ENCODE results near the gene SPATA13. TPM values are rescaled to one million over a fixed set of nuclear protein-coding genes. Genes with fewer than 3 reads are reported as not detected.

Gene SPATA13
- total RNA-seq, 1 experiment from 2014 or later: 0.88 TPM

DNA sequence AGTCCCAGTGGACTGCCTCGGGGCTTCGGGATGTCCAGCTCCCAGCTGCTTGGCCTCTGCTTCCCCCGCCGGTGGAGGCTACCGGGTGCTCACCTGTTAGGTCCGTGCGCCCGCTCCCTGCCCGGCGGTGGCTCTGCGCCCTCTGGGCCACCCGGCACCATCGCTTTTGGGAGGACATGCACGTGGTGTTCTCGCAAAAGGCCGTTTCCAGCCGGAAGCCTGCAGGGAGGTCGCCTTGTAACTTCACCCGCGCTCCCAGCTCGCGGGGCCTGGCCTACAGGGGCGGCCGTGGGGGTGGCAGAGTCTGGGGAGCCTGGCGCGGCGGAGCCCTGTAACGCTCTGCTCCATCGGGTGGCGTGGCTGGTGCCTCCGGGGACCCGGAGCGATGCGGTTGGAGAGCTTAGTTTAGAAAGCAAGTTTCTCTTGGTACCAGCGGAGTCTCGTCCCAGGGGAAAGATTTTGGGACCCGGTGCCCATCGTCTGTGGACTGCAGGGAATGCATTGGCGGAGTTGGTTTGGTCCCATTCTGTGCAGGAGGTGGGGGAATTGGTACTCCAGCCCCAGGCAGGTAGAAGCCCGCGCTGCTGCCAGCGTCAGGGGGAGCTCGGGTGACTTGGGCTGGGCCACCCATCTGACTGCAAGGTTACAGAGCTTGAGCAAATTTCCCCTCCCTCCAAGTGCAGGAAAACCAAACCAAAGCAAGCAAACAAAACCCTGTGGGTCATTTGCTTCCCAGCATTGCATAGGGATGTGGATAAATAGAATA is 673 bp downstream of the SPATA13 start:
- DNase-seq (ENCODE audit: low spot score): no peak
- in situ Hi-C loops (cut with HindIII; ENCODE audit: low sequenced_read_pairs): no loop called here

DNA sequence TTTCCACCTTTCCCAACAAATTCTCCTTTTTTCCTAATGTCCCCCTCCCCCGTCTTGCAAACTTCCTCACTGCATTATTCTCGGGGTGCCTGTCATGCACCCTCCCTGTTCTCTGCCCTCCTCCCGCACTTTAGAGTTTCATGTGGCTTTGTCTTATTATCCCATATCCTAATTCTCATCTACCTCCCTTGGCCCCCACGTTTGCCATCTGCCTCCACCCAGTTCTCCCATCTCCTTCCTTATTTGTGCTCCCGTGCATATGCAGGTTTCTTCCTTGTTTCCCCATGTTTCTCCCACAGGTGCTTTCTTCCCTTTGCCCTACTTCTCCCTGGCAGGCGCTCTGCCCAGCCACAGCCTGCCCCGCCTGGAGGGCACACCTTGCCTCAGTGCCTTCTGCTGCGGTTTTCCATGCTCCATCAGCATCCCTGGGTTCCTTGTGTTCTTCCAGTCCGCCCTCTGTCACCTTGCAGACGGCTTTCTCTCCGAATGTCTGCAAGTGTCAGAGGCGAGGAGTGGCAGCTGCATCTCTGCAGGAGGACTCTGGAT is 1.5 kb downstream of the SPATA13 start:
- no peak for DNase-seq (ENCODE audit: low spot score)
- in situ Hi-C loops (cut with HindIII; ENCODE audit: low sequenced_read_pairs): no loop called here

DNA sequence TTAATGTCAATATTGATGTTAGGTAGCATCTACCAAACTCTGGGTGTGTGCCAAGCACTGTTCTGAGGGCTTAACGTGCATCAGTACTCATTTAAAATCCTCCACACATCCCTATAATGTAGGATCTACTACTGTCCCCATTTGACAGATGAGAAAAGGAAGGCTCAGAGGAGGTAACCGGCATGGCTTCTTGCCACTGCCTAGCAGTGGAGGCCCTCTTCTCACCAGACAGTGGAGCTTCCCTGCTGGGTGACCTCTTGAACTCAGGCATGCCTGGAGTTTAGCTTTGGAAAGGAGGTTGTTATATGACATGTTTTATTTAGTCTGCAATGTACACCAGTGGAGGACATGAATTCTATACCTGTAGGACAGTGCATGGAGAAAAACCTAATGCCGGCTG is 2.1 kb downstream of the SPATA13 start:
- in situ Hi-C loops (cut with HindIII; ENCODE audit: low sequenced_read_pairs): no loop called here
- no peak for DNase-seq (ENCODE audit: low spot score)

DNA sequence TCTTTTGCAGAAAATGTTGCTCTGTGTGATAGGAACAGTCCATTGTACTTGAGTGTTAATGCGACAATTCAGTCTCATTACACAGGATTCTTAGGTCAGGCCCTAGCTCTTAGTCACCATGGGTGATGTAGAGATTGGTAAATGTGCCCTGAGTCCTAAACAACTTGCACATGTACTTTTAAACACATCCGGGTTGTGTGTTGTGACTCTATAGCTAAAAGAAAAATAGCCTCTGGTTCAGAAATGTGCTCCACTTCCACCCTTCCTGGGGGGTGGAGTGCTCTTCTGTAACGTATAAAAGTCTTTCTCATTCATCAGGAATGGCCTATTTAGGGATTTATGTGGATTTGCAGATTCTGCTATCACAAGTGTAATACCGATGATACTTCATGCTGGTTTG is 5.2 kb downstream of the SPATA13 start:
- in situ Hi-C loops (cut with HindIII; ENCODE audit: low sequenced_read_pairs): no loop called here
- DNase-seq (ENCODE audit: low spot score): no peak

DNA sequence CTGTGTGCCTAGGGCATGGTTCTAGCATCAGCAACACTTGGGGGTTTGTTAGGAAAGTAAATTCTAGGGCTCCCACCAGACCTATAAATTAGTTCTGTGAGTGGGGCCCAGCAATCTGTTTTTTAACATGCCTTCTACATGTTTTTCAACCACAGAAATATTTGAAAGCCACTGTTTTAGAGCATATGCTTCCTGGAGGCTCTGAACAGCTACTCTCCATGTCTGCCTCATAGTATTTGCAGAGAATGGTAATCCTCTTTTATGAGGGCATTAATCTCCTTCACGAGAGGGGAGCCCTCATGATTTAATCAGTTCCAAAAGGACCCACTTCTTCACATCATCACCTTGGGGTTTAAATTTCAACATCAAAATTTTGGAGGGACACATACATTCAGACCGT is 6.0 kb downstream of the SPATA13 start:
- in situ Hi-C loops (cut with HindIII; ENCODE audit: low sequenced_read_pairs): no loop called here
- no peak for DNase-seq (ENCODE audit: low spot score)

DNA sequence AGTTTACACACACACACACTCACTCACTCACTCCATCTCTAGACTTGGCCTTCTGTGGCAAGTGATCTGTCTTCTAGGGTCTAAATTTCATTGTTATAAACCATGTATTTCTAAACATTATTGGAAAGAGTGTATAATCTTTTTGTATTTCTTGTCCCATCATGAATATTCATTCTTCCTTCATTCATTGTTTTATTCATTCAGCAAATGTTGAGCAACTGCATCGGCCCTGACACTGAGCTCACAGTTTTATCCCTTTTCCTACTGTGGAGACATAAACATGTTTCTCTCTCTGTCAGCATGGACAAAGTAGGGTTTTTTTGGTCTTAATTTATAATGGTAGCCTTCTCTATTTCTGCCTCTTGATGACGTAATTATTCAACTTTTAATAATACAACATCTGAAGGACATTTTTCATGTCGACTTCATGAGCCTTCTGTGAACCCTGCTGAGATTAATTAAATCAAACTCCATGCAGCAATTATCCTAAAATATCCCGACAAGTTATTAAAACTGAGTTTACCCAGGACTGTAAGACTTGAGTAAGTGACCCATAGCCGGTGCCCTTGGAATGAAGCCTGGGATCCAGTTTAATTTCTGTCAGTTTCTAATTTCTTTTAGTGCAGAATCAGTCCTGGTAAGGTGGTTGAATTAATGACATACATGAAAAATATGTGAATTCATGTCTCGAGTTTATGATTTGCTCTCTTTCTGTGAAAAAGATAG is 7.3 kb downstream of the SPATA13 start:
- in situ Hi-C loops (cut with HindIII; ENCODE audit: low sequenced_read_pairs): no loop called here
- DNase-seq (ENCODE audit: low spot score): no peak

DNA sequence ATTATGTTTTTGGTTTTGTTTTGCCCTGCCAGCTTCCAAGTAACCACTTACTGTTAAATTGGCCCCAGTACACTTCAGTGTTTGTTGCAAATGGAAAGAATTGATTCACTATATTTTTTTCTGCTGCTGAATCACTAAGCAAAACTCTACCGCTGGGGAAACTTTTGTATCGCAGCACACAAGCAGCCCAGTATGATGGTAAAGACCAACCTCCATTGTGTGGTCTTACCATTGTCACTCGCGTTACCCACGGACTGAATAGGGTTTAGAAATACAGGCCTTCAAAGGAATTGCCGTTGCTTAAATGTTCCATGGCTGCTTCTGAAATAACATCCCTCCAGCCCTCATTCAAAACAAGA is 7.9 kb downstream of the SPATA13 start:
- DNase-seq (ENCODE audit: low spot score): no peak
- in situ Hi-C loops (cut with HindIII; ENCODE audit: low sequenced_read_pairs): no loop called here

DNA sequence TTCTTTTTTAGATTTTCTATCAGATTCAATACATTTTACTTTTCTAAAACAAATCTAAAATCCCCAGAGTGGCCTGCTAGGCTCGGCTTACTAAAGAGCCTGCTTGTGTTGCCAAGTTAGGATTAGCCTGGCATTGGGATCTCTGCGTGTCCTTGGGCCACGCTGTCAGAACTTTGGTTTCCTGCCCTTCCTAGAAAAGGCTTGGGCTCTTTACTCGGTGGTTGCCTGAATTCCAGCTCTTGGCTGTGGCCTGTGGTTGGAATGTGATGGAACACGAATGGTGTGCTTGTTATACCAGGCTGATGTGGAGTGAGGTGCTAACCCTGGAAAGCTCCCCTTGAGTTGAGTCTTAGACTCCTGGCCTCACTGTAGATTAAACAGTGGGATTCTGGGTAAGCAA is 8.5 kb downstream of the SPATA13 start:
- DNase-seq (ENCODE audit: low spot score): no peak
- in situ Hi-C loops (cut with HindIII; ENCODE audit: low sequenced_read_pairs): no loop called here

DNA sequence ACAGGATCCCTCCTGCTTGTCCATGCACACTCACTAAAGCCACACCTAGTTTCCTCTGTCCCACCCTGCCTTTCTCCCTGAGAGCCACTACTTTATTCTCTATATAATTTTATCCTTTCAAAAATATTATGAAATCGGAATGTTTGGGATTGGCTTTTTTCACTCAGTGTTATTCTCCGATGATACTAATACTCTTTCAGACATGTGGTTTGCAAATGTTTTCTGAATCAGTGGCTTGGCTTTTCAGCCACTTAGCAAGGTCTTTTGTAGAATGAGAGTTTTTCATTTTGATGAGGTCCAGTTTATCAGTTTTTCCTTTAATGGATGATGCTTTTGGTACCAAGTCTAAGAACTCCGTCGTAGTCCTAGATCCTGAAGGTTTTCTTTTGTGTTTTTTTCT is 11.6 kb downstream of the SPATA13 start:
- in situ Hi-C loops (cut with HindIII; ENCODE audit: low sequenced_read_pairs): no loop called here
- no peak for DNase-seq (ENCODE audit: low spot score)

DNA sequence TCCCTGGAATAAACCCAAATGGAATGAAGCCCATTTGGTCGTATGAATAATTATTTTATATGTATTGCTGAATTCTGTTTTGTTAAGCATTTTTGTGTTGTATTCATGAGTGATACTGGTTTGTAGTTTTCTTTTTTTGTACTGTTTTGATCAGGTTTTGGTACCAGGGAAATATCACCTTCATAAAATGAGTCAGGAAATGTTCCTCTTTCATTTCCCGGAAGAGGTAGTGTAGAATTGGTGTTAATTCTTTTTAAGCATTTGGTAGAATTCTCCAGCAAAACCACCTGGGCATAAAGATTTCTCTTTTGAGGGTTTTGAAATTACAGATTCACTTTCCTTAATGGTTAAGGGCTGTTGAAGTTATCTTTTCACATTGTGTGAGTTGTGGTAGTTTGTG is 13.3 kb downstream of the SPATA13 start:
- in situ Hi-C loops (cut with HindIII; ENCODE audit: low sequenced_read_pairs): no loop called here
- DNase-seq (ENCODE audit: low spot score): no peak

DNA sequence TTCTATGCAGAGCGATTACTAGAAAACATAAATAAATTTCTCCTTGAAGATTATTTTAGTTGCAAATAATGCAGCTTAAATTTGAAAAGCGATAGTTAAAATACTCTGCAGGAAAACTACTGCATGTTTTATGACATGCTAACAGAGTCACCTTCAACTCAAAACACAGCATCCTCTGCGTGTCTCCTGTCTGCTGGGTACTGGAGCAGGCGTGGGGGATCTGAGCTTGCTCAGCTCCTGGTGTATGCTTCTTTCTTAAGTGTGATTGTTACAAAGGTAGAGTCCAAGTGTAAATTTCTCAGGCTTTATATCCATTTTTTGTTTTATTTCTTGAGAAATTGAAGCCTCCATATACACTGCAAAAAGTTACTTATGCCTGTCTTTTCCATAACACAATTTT is 15.3 kb downstream of the SPATA13 start:
- in situ Hi-C loops (cut with HindIII; ENCODE audit: low sequenced_read_pairs): no loop called here
- DNase-seq (ENCODE audit: low spot score): no peak

DNA sequence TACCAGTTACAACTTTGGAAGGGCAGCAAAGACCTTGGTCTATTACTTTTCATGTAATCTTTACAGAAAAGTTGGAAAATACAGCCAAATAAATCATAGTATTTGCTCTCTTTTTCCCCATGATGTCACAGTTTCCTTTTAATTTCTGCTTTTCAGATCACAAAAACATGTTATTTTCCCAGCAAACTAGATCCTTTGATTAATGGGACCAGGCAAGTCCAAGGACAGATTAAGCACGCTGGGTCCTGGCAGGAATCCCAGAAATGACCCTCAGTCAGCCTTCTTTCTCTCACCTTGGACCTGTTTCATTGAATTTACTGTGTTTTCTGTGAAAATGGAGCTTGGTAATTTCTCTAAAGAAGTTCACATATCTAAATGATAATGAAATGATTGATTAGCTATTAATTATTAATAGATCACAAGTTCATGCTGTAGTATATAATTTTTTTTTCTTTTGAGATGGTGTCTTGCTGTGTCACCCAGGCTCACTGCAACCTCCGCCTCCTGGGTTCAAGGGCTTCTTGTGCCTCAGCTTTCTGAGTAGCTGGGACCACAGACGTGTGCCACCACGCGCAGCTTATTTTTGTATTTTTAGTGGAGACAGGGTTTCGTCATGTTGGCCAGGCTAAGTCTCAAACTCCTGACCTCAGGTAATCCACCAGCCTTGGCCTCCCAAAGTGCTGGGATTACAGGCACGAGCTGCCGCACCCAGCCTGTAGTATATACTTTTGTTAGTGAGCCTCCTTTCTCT is 16.0 kb downstream of the SPATA13 start:
- peak; percentile 45 for DNase-seq (ENCODE audit: low spot score)
- in situ Hi-C loops (cut with HindIII; ENCODE audit: low sequenced_read_pairs): no loop called here

DNA sequence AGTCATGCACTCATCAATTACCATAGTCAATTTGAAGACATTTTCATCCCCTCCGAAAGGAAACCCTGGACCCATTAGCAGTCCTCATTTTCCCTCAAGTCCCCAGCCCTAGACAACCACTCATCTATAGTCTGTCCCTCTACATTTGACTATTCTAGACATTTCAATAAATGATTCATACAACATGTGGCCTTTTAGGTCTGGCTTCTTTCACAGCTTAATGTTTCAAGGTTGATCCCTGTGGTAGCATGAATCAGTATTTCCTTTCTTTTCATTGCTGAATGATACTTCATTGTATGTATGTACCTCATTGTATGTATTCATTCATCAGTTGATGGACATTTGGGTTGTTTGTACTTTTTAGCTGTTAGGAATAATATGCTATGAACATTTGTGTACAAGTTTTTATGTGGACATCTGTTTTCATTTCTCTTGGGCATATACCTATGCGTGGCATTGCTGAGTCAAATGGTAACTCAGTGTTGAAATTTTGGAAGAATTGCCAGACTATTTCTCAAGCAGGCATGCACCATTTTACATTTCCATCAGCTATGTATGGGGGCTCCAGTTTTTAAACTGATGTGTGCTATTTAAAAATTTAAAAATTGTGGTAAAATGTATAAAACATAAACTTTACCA is 18.4 kb downstream of the SPATA13 start:
- no peak for DNase-seq (ENCODE audit: low spot score)
- in situ Hi-C loops (cut with HindIII; ENCODE audit: low sequenced_read_pairs): no loop called here

DNA sequence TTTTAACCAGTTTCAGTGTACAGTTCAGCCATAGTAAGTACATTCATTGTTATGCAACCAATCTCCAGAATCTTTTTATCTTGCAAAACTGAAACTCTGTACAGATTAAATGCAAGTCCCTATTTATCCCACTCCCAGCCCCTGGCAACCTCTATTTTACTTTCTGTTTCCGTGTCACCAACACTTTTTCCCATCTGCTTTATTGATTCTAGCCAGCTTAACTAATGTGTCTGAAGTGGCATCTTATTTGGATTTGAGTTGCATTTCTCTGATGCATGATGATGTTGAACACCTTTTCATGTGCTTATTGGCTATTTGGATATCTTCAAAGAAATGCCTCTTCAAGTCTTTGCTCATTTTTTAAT is 18.9 kb downstream of the SPATA13 start:
- no peak for DNase-seq (ENCODE audit: low spot score)
- in situ Hi-C loops (cut with HindIII; ENCODE audit: low sequenced_read_pairs): no loop called here

DNA sequence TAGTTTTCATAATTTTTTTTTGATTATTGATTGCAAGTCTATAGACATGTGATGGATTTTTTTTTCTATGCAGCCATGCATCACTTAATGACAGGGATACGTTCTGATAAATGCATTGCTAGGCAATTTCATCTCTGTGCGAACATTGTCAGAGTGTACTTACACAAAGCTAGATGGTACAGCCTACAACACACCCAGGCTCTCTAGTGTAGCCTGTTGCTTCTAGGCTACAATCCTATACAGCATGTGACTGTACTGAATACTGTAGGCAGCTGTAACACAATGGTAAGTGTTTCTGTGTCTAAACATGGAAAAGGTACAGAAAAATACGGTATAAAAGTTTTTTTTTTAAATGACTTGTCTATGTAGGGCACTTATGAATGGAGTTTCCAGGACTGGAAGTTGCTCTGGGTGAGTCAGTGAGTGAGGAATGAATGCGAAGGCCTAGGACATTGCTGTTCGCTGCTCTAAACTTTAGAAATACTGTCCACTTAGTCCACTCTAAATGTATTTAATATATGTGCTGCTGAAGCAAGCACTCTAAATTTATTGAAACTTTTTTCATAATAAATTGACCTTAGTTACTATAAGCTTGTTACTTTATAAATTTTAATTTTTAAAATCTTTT is 20.3 kb downstream of the SPATA13 start:
- in situ Hi-C loops (cut with HindIII; ENCODE audit: low sequenced_read_pairs): no loop called here
- no peak for DNase-seq (ENCODE audit: low spot score)

DNA sequence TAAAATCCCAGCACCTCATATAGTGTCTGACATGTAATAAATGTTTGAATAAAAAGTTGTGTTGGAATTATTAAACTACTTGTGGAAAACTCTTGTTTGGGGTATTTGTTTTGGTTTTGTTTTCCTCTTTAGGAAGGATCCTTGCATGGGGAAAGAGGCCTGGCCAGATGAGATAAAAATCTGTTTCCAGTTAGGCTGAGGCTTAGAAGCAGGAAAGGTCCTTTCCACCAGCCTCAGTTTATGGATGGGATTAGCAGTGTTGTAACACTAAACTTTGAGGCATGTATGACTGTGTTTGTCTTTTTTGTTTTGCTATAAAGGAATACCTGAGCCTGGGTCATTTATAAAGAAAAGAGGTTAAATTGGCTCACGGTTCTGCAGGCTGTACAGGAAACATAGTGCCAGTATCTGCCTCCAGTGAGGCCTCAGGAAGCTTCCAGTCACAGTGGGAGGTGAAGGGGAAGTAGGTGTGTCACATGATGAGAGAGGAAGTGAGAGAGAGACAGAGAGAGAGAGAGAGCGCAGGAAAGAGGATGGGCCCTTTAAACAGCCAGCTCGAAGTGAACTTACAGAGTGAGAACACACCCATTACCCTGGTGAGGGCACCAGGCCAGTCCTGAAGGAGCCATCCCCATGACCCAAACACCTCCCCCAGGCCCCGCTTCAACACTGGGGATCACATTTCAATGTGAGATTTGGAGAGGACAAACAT is 21.6 kb downstream of the SPATA13 start:
- in situ Hi-C loops (cut with HindIII; ENCODE audit: low sequenced_read_pairs): no loop called here
- DNase-seq (ENCODE audit: low spot score): no peak

DNA sequence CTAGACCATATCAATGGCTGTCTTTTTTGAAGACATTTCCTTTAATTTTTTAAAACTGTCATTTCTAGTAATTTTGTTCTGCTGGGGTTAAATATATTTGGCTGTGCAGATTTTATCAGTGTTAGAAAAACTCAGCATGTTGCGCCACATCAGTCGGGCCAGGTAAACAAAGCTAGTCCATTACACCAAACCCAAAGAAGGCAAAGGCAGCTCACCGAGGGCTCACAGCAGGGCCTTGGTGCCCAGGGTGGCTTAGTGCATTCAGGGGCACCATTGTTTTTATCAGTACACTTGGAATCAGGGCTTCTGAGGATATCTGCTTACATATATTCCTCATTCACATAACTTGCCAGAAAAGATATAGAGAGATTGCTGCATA is 22.2 kb downstream of the SPATA13 start:
- in situ Hi-C loops (cut with HindIII; ENCODE audit: low sequenced_read_pairs): no loop called here
- DNase-seq (ENCODE audit: low spot score): no peak

DNA sequence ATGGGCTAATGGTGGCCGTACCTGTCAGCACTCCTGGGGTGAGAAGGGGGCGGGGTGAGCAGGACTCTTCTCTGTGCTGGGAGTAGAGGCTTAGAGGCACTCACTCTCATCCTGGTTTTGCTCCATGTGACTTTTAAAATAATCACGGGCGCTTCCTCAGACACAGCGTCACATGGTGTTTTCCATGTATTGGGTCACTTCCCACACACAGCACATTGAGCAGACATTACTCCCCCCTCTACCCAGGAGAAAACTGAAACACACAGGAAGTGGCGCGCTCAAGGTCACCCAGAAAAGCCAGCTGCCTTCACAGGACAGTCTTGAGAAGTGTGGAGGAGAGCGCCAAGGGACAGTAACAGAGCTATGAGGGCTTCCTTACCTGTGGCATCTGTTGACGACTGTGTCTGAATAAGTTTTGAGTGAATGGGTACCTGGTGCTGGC is 23.2 kb downstream of the SPATA13 start:
- in situ Hi-C loops (cut with HindIII; ENCODE audit: low sequenced_read_pairs): no loop called here
- DNase-seq (ENCODE audit: low spot score): no peak

All from G401 (cell line).